Mesodermal cell (in vitro differentiated cells): ENCODE measurements around the gene ARR3.
"Not testable (repeated sequence)": the region's sequence is repeated elsewhere in the genome, so short reads cannot be mapped to it uniquely, and the experiment has no call there.

ENCODE experiments used
- H3K27ac ChIP-seq: 2 replicates; pipeline ENCODE4 v1.7.0; 2013; ENCODE audit warnings: mild to moderate bottlenecking, low read depth, low read length, moderate library complexity; ENCODE audit not compliant: severe bottlenecking
- H3K36me3 ChIP-seq: 2 replicates; pipeline ENCODE4 v1.7.1; 2013; ENCODE audit warnings: mild to moderate bottlenecking, low read length, moderate library complexity; ENCODE audit not compliant: control insufficient read depth, insufficient read depth
- H3K4me1 ChIP-seq: one replicate; pipeline ENCODE4 v1.7.1; 2013; ENCODE audit warnings: mild to moderate bottlenecking, low read length; ENCODE audit not compliant: insufficient read depth, control insufficient read depth, poor library complexity, severe bottlenecking
- H3K4me3 ChIP-seq: 2 replicates; pipeline ENCODE4 v1.7.0; 2013; ENCODE audit warnings: low read length, control low read depth, mild to moderate bottlenecking; ENCODE audit not compliant: insufficient read depth, poor library complexity, severe bottlenecking; ENCODE audit errors: extremely low read depth
- H3K9me3 ChIP-seq: 2 replicates; pipeline ENCODE4 v1.7.1; 2013; ENCODE audit warnings: mild to moderate bottlenecking, low read length, moderate library complexity; ENCODE audit not compliant: control insufficient read depth
- WGBS, 2 experiments: methylation state at CpG; one replicate each; pipeline ENCODE4 v1.1.5; 2013; ENCODE audit warnings: missing lambda C conversion rate in 2 of 2; ENCODE audit not compliant: insufficient coverage in 2 of 2; 5-methylcytosine and 5-hydroxymethylcytosine counted together

The ARR3 gene

GRCh38 chrX:70252491-70252890, 15.6 kb upstream of the ARR3 start:
- WGBS, 2 experiments: 94 to 100% methylated on average over 1 to 2 of the region's 2 CpGs
- Histone ChIP-seq H3K36me3 (no peaks in the 10 kb centered on the region), H3K4me1 (no peaks in the 10 kb centered on the region), H3K27ac (no peak overlapping the region), H3K4me3 (no peak overlapping the region), H3K9me3 (no peaks in the 10 kb centered on the region)

GRCh38 chrX:70253377-70254062, 14.6 kb upstream of the ARR3 start:
- no peak overlapping the region for H3K4me3 ChIP-seq
- H3K9me3 ChIP-seq: no peaks in the 10 kb centered on the region
- H3K27ac ChIP-seq: no peak overlapping the region
- no peaks in the 10 kb centered on the region for H3K36me3 ChIP-seq
- WGBS, 2 experiments: no CpG with 5 or more reads among the region's 3 CpGs
- H3K4me1 ChIP-seq: no peaks in the 10 kb centered on the region

- Histone ChIP-seq H3K4me3 (no peak overlapping the region), H3K4me1 (no peaks in the 10 kb centered on the region), H3K36me3 (no peaks in the 10 kb centered on the region), H3K27ac (no peak overlapping the region), H3K9me3 (no peaks in the 10 kb centered on the region)
- 80% methylated on average over 1 of the region's 1 CpG; no CpG with 5 or more reads in 1 of the 2 experiments for WGBS, 2 experiments
These were observed 14.1 kb upstream of the ARR3 start for GRCh38 chrX:70254063-70254400.

GRCh38 chrX:70254909-70255308, 13.2 kb upstream of the ARR3 start:
- no peaks in the 10 kb centered on the region for H3K36me3 ChIP-seq
- H3K4me3 ChIP-seq: no peak overlapping the region
- no peaks in the 10 kb centered on the region for H3K4me1 ChIP-seq
- H3K9me3 ChIP-seq: no peaks in the 10 kb centered on the region
- no peak overlapping the region for H3K27ac ChIP-seq
- 96% methylated on average over 3 of the region's 3 CpGs; no CpG with 5 or more reads in 1 of the 2 experiments for WGBS, 2 experiments

- no peaks in the 10 kb centered on the region for H3K4me1 ChIP-seq
- no peak overlapping the region for H3K27ac ChIP-seq
These were observed 12.7 kb upstream of the ARR3 start for GRCh38 chrX:70255452-70255851.

GRCh38 chrX:70257423-70258288, 10.5 kb upstream of the ARR3 start:
- 100% methylated on average over 1 of the region's 5 CpGs; no CpG with 5 or more reads in 1 of the 2 experiments for WGBS, 2 experiments

More at GRCh38 chrX:70255452-70255851, 12.7 kb upstream of the ARR3 start:
- no CpG with 5 or more reads among the region's 2 CpGs for WGBS, 2 experiments
- no peaks in the 10 kb centered on the region for H3K9me3 ChIP-seq
- no peaks in the 10 kb centered on the region for H3K36me3 ChIP-seq
- no peak overlapping the region for H3K4me3 ChIP-seq

GRCh38 chrX:70260104-70260503, 8.0 kb upstream of the ARR3 start, which contains the start of gene P2RY4:
P2RY4 (minus strand) TSS chrX:70260204; CDS start chrX:70259624, 580 bp downstream.
- no peaks in the 10 kb centered on the region for H3K4me1 ChIP-seq
- H3K9me3 ChIP-seq: no peaks in the 10 kb centered on the region
- no peak within 1 kb of the TSS for H3K4me3 ChIP-seq
- H3K27ac ChIP-seq: no peak within 1 kb of the TSS
- no peaks in the 10 kb centered on the region for H3K36me3 ChIP-seq
- 100% methylated on average over 1 of the region's 4 CpGs; no CpG with 5 or more reads in 1 of the 2 experiments for WGBS, 2 experiments

More at GRCh38 chrX:70257423-70258288, 10.5 kb upstream of the ARR3 start:
- H3K4me3 ChIP-seq: no peak overlapping the region
- H3K4me1 ChIP-seq: no peaks in the 10 kb centered on the region
- H3K9me3 ChIP-seq: no peaks in the 10 kb centered on the region
- H3K27ac ChIP-seq: no peak overlapping the region
- H3K36me3 ChIP-seq: no peaks in the 10 kb centered on the region

GRCh38 chrX:70262952-70263567, 5.1 kb upstream of the ARR3 start:
- Histone ChIP-seq H3K27ac (no peak overlapping the region), H3K9me3 (no peaks in the 10 kb centered on the region), H3K36me3 (no peaks in the 10 kb centered on the region), H3K4me3 (no peak overlapping the region), H3K4me1 (no peaks in the 10 kb centered on the region)
- WGBS, 2 experiments: 2 to 7% methylated on average over 3 to 7 of the region's 7 CpGs

GRCh38 chrX:70264784-70265183, 3.4 kb upstream of the ARR3 start:
- 56% methylated on average over 3 of the region's 3 CpGs; no CpG with 5 or more reads in 1 of the 2 experiments for WGBS, 2 experiments
- Histone ChIP-seq H3K27ac (no peak overlapping the region), H3K9me3 (no peaks in the 10 kb centered on the region), H3K4me3 (no peak overlapping the region), H3K4me1 (no peaks in the 10 kb centered on the region), H3K36me3 (no peaks in the 10 kb centered on the region)

- H3K9me3 ChIP-seq, H3K4me3 ChIP-seq, H3K4me1 ChIP-seq, H3K36me3 ChIP-seq, H3K27ac ChIP-seq: not testable (repeated sequence)
- 93 to 100% methylated on average over 1 to 2 of the region's 7 CpGs for WGBS, 2 experiments
These were observed 5.9 kb downstream of the ARR3 start for GRCh38 chrX:70274029-70274428.
